GM13977 (cell line): ENCODE results near the gene GTPBP4.

Experiments used
- DNase-seq: peaks from one replicate; pipeline ENCODE4 v3.0.0; 2012; ENCODE audit warnings: low spot score
- CTCF ChIP-seq: IDR thresholded peaks from 2 replicates; pipeline ENCODE4 v1.5.1; 2012; ENCODE audit warnings: mild to moderate bottlenecking, control low read depth; ENCODE audit not compliant: insufficient read depth; ENCODE audit errors: extremely low read depth, missing control alignments
- in situ Hi-C: fragments of 300-500 bp; cut with MboI; formaldehyde crosslinking; loops from one replicate; pipeline ENCODE4 v1.12.0; 2022; ENCODE audit warnings: low sequenced_read_pairs, low pct_unique_long_range_greater_than_20kb, mixed read lengths, inconsistent platforms; ENCODE audit not compliant: unreplicated experiment

Gene GTPBP4

GRCh38 chr10:955820-956217 is 32.4 kb upstream of the GTPBP4 start:
- in situ Hi-C loops = no loop called here
- no peak for DNase-seq
- no peak for TF ChIP-seq CTCF

- in situ Hi-C loops = no loop called here
- TF ChIP-seq CTCF = no peak
Observed at GRCh38 chr10:958106-958505, 30.1 kb upstream of the GTPBP4 start.

GRCh38 chr10:958856-959255 is 29.4 kb upstream of the GTPBP4 start:
- DNase-seq = no peak
- in situ Hi-C loops = no loop called here
- TF ChIP-seq CTCF = no peak

More at GRCh38 chr10:958106-958505, 30.1 kb upstream of the GTPBP4 start:
- no peak for DNase-seq

GRCh38 chr10:962342-962741 is 25.9 kb upstream of the GTPBP4 start:
- DNase-seq = no peak
- in situ Hi-C loops = no loop called here
- TF ChIP-seq CTCF = no peak

- no peak for TF ChIP-seq CTCF
- in situ Hi-C loops = no loop called here
- DNase-seq = no peak
Observed at GRCh38 chr10:963186-963585, 25.0 kb upstream of the GTPBP4 start.

- no peak for TF ChIP-seq CTCF
- in situ Hi-C loops = no loop called here
- DNase-seq = no peak
Observed at GRCh38 chr10:963655-964054, 24.6 kb upstream of the GTPBP4 start.

GRCh38 chr10:964321-964987 is 23.8 kb upstream of the GTPBP4 start:
- DNase-seq = no peak
- in situ Hi-C loops = no loop called here
- TF ChIP-seq CTCF = no peak
